H1 (cell line): ENCODE data around the gene OPCML.

Experiments
- CBX5 ChIP-seq: fragments of 300-800, 300-1000 bp; sonication (generic); IDR thresholded peaks from 2 replicates; pipeline ENCODE4 v1.7.1; 2016; ENCODE audit warnings: antibody characterized with exemption, low read length, low read depth
- CREB1 ChIP-seq: IDR thresholded peaks from 2 replicates; pipeline ENCODE4 v1.6.1; 2012; ENCODE audit warnings: inconsistent platforms
- EZH2 ChIP-seq: fragments of 200-600 bp; sonication (generic); IDR thresholded peaks from 2 replicates; pipeline ENCODE4 v1.7.1; 2012; ENCODE audit warnings: low read depth, mild to moderate bottlenecking, moderate library complexity, low read length, inconsistent platforms; ENCODE audit not compliant: severe bottlenecking
- NANOG ChIP-seq: IDR thresholded peaks from 2 replicates; pipeline ENCODE4 v1.6.1; 2011; ENCODE audit warnings: low read length, low read depth, mild to moderate bottlenecking, inconsistent platforms; ENCODE audit not compliant: insufficient read depth, poor library complexity, severe bottlenecking
- POLR2A ChIP-seq, 2 experiments: IDR thresholded peaks; 1 replicate in 1 of 2; 2 replicates in 1 of 2; pipeline ENCODE4 v1.6.1; 2011; ENCODE audit warnings: low read depth in 2 of 2, low read length in 2 of 2, mild to moderate bottlenecking in 2 of 2; ENCODE audit errors: control extremely low read depth in 1 of 2
- POLR2AphosphoS5 ChIP-seq: IDR thresholded peaks from 2 replicates; pipeline ENCODE4 v1.6.1; 2011; ENCODE audit warnings: low read depth, low read length
- SIN3A ChIP-seq, 2 experiments: IDR thresholded peaks in 1 of 2; conservative IDR thresholded peaks in 1 of 2; 2 replicates each; pipeline ENCODE4 v1.6.1; 2011 to 2012; ENCODE audit warnings: low read length in 2 of 2, improper control_type of control experiment in 1 of 2, low read depth in 1 of 2, mild to moderate bottlenecking in 1 of 2
- SP1 ChIP-seq: IDR thresholded peaks from 2 replicates; pipeline ENCODE4 v1.6.1; 2011; ENCODE audit warnings: low read depth, low read length
- YY1 ChIP-seq: IDR thresholded peaks from 2 replicates; pipeline ENCODE4 v1.6.1; 2011; ENCODE audit warnings: low read depth, mild to moderate bottlenecking, low read length
- TF ChIP-seq, protein P1 (sequence below), 3 experiments: IDR thresholded peaks; 1 replicate in 2 of 3; 2 replicates in 1 of 3; pipeline versions ENCODE4 v1.5.1 to v1.6.1; 2011; ENCODE audit warnings: low read length in 3 of 3, mild to moderate bottlenecking in 3 of 3, inconsistent platforms in 2 of 3, low read depth in 1 of 3, moderate library complexity in 1 of 3; ENCODE audit not compliant: insufficient read depth in 1 of 3; ENCODE audit errors: control extremely low read depth in 1 of 3

DNA sequence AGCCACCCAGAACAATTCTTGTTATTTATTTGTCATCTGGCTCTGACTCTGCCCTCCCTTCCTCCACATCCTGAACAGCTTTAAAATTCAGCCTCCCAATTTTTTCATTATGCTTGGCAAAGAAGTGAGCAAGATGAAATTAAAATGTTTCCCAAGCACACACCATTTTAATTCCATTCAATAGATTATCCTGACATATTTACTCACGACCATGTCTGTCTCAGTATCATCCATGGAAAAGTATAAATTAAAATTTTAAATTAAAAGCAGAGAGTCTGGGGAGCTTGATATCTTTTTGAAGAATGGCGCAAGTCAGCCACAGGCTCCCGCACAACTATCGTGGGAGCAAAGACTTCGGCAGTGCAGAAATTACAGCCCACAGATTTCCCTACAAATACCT lies 862.4 kb downstream of the OPCML start:
- TF ChIP-seq POLR2A (IDR thresholded peaks at IDR 0.05; ENCODE audit: control extremely low read depth in 1 of 2, low read depth in 2 of 2, low read length in 2 of 2) = no peak
- TF ChIP-seq, protein P1, sequence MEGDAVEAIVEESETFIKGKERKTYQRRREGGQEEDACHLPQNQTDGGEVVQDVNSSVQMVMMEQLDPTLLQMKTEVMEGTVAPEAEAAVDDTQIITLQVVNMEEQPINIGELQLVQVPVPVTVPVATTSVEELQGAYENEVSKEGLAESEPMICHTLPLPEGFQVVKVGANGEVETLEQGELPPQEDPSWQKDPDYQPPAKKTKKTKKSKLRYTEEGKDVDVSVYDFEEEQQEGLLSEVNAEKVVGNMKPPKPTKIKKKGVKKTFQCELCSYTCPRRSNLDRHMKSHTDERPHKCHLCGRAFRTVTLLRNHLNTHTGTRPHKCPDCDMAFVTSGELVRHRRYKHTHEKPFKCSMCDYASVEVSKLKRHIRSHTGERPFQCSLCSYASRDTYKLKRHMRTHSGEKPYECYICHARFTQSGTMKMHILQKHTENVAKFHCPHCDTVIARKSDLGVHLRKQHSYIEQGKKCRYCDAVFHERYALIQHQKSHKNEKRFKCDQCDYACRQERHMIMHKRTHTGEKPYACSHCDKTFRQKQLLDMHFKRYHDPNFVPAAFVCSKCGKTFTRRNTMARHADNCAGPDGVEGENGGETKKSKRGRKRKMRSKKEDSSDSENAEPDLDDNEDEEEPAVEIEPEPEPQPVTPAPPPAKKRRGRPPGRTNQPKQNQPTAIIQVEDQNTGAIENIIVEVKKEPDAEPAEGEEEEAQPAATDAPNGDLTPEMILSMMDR (IDR thresholded peaks at IDR 0.05; ENCODE audit: control extremely low read depth in 1 of 3, insufficient read depth in 1 of 3, low read depth in 1 of 3, low read length in 3 of 3) = no peak
- TF ChIP-seq NANOG = no peak
- no peak for TF ChIP-seq POLR2AphosphoS5
- TF ChIP-seq CBX5 = no peak
- TF ChIP-seq SIN3A (conservative IDR thresholded peaks at IDR 0.05 in 1 of 2, IDR thresholded peaks at IDR 0.05 in 1 of 2; ENCODE audit: low read depth in 1 of 2, low read length in 2 of 2) = no peak
- TF ChIP-seq YY1 = no peak
- TF ChIP-seq CREB1 = no peak
- TF ChIP-seq SP1 = no peak
- TF ChIP-seq EZH2 = no peak
